Measurements from ENCODE around the gene LMLN. TPM values are rescaled to one million over a fixed set of nuclear protein-coding genes. Genes with fewer than 3 reads are reported as not detected.

Gene LMLN
- total and polyA plus RNA-seq, 2 of the 13 experiments (the other 11 are each of a cell fraction or from before 2014, with no cell fraction given) = 1.2 to 1.8 TPM

- peaks cover 3% of the 10 kb centered on the region; the same call in 1 of the 2 replicates for H4K20me1 ChIP-seq (ENCODE audit: insufficient read depth, low read length)
- DNase-seq (ENCODE audit: low spot score) (no peak), ATAC-seq (no peak), FAIRE-seq (peak; percentile 4)
- peak overlapping the region; percentile 76 to 88 (median 81) for H3K4me3 ChIP-seq (replicated peaks in 1 of 3; ENCODE audit: insufficient read depth in 1 of 3, low read depth in 2 of 3, low read length in 3 of 3)
- H3K27ac ChIP-seq (ENCODE audit: extremely low read length, insufficient read depth, low read length) = peak overlapping the region; percentile 60
- CTCF ChIA-PET (ENCODE audit: low intra/inter-chr PET ratio, low total read pairs) = no interaction called here
- WGBS (ENCODE audit: low lambda C conversion rate) = 21% methylated on average over 17 of the region's 23 CpGs
- H2AFZ ChIP-seq (ENCODE audit: low read length) = peak overlapping the region; percentile 85
- BruUV-seq (replicated peaks) = no TSS peak
- no peaks in the 10 kb centered on the region; a peak in 1 of 5 replicates for H3K27me3 ChIP-seq (ENCODE audit: control insufficient read depth in 1 of 2, insufficient read depth in 2 of 2, low read length in 2 of 2)
- H3K9ac ChIP-seq (ENCODE audit: insufficient read depth, low read depth, low read length) = peak overlapping the region; percentile 77
- in situ Hi-C loops (cut with HindIII; ENCODE audit: extremely low pct_ligation_motif_present, low pct_unique_long_range_greater_than_20kb) (no loop called here), intact Hi-C loops (cut with micrococcal nuclease; ENCODE audit: unreplicated experiment) (no loop called here)
- POLR2A ChIA-PET = no interaction called here
- H3K9me3 ChIP-seq (ENCODE audit: low read length) = no peaks in the 10 kb centered on the region
- peak overlapping the region; percentile 91 for H3K4me2 ChIP-seq (ENCODE audit: low read depth, low read length)
- no peaks in the 10 kb centered on the region for H3K79me2 ChIP-seq (ENCODE audit: insufficient read depth, low read length)
- H3K36me3 ChIP-seq (replicated peaks in 1 of 2; ENCODE audit: control insufficient read depth in 1 of 2, insufficient read depth in 2 of 2, low read length in 2 of 2) = peaks cover 0 to 7% of the 10 kb centered on the region in 2 experiments; a peak in 3 of 5 replicates
- H3K4me1 ChIP-seq (ENCODE audit: insufficient read depth, low read length) = peaks cover 49% of the 10 kb centered on the region
- TF ChIP-seq HIC2 (CRISPR knock-in tag; IDR thresholded peaks at IDR 0.05; ENCODE audit: low read depth) (no peak), PREB (CRISPR knock-in tag; IDR thresholded peaks at IDR 0.05) (no peak), SETDB1 (CRISPR knock-in tag; IDR thresholded peaks at IDR 0.05; ENCODE audit: borderline replicate concordance) (no peak), REST (IDR thresholded peaks at IDR 0.05; ENCODE audit: borderline replicate concordance in 1 of 2, low read depth in 1 of 2, low read length in 2 of 2) (no peak), MLX (CRISPR knock-in tag; IDR thresholded peaks at IDR 0.05) (no peak), SRY (CRISPR knock-in tag; IDR thresholded peaks at IDR 0.05) (no peak), ZNF431 (CRISPR knock-in tag; IDR thresholded peaks at IDR 0.05; ENCODE audit: borderline replicate concordance, low read depth) (peak; percentile 26; the same call in 1 of the 2 replicates), ZKSCAN5 (CRISPR knock-in tag; IDR thresholded peaks at IDR 0.05) (no peak), ZNF3 (CRISPR knock-in tag; IDR thresholded peaks at IDR 0.05) (no peak), ZBTB34 (CRISPR knock-in tag; IDR thresholded peaks at IDR 0.05) (no peak), MTA3 (CRISPR knock-in tag; IDR thresholded peaks at IDR 0.05) (no peak), ZNF792 (CRISPR knock-in tag; IDR thresholded peaks at IDR 0.05) (no peak), NFKBIZ (CRISPR knock-in tag; IDR thresholded peaks at IDR 0.05) (no peak), AGO2 (optimal IDR thresholded peaks at IDR 0.05; ENCODE audit: low read depth, low read length) (no peak), ZSCAN21 (CRISPR knock-in tag; IDR thresholded peaks at IDR 0.05; ENCODE audit: borderline replicate concordance) (no peak)
Observed at GRCh38 chr3:197960694-197961581, 921 bp downstream of the LMLN start.

Measured in HepG2 (cell line).